Smooth muscle cell of the brain vasculature (primary cell): ENCODE results near the gene ARHGAP1.
"Not testable (repeated sequence)": the region's sequence is repeated elsewhere in the genome, so short reads cannot be mapped to it uniquely, and the experiment has no call there.

Source experiments
- DNase-seq: peaks from one replicate; pipeline ENCODE4 v3.0.0-alpha.2; 2012; ENCODE audit warnings: low read depth, low spot score

The ARHGAP1 gene

GRCh38 chr11:46723359-46723680 lies 22.9 kb upstream of the ARHGAP1 start:
- no peak for DNase-seq

- DNase-seq, result no peak
These were observed 22.3 kb upstream of the ARHGAP1 start for GRCh38 chr11:46722566-46723358.

DNA sequence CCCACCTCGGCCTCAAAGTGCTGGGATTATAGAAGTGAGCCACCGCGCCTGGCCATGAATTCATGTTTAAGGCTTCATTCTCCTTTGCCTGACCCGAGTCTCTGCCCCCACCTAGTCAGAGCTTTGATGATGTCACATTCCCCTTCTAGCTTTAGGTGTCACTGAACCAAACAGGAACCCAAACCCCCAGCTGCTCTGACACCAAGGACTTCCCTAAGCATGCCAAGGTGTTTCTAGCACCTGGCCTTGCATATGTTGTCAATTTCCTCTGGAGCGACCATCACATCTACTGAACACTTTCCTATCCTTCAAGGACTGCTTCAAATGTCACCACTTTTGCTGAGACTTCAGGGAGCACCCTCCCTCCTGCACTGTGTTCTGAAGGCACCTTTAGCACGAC lies 20.9 kb upstream of the ARHGAP1 start:
- no peak for DNase-seq

DNA sequence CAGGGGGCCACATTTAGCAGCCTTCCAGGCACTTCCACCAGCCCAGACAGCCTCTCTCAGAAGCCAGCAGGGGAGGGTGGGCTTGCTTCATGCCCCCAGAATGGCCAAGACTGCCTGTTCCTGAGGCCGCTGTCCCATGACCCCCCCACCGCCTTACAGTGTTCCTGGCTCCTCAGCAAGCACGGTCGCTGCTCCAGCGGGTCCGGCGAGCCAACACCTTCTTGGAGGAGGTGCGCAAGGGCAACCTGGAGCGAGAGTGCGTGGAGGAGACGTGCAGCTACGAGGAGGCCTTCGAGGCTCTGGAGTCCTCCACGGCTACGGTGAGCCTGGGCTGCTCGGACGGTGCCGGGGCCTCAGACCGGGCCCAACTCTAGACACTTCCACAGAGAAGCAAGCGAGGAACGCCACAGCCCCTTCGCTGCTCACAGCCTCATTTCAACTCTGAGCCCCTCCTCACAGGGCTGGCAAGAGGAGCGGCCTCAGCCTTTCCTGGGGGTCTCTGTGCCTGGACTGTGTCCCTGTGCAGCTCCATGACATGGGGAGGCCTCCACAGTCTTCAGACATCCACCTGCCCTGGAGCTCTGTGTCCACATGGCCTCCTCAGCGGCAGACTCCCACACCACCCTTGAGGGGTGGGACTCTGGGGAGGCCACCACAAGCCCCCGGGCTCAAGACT lies 19.3 kb upstream of the ARHGAP1 start:
- DNase-seq, result no peak

GRCh38 chr11:46719048-46719542 lies 18.7 kb upstream of the ARHGAP1 start, which contains the start of gene F2:
F2 (plus strand) TSS chr11:46719213; CDS start chr11:46719236, 23 bp downstream.
- no peak for DNase-seq

DNA sequence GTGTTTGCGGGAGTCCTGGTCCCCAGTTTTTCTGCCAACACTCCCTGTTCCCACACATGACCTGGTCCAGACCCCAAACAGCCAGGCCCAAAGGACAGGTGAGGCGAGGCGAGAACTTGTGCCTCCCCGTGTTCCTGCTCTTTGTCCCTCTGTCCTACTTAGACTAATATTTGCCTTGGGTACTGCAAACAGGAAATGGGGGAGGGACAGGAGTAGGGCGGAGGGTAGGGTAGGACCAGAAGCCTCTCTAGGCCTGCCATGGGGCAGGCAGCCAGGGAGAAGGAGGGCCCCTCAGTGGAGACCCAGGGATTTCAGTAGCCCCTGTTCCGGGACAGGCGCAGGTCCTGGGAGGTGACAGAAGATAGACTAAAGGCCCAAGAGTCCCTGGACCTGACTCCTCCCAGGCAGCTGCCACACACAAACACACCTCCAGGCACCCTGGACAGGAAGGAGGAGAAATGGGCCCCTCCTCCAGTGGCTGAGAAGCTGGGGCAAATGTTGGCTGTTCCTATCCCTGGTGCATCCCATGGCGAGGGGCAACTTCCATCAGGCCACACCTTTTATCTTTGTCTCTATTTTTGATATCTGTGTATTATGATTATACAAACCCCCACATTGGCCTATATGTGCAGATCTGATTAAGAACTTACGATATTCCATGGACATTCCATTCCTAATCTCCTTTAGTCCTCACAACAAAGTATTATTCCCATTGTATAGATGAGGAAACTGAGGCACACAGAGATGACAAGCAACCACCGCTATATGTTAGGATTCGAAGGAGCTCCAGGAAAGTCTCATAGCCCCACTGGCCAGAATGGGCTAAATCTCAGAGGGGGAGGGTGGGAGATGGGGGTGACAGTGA lies 18.0 kb upstream of the ARHGAP1 start:
- DNase-seq, result no peak

DNA sequence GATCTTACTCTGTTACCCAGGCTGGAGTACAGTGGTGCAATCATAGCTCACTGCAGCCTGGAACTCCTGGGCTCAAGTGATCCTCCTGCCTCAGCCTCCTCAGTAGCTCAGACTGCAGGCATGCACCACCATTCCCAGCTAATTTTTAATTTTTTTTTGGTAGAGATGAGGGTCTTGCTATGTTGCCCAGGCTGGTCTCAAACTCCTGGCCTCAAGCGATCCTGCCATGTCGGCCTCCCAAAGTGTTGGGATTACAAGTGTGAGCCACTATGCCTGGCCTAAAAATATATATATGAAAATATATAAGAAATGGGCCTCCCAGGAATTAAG lies 17.4 kb upstream of the ARHGAP1 start:
- not testable (repeated sequence) for DNase-seq

- DNase-seq, result no peak
These were observed 12.6 kb upstream of the ARHGAP1 start for GRCh38 chr11:46712874-46713576.

GRCh38 chr11:46711303-46711702 lies 10.9 kb upstream of the ARHGAP1 start:
- DNase-seq, result no peak

DNA sequence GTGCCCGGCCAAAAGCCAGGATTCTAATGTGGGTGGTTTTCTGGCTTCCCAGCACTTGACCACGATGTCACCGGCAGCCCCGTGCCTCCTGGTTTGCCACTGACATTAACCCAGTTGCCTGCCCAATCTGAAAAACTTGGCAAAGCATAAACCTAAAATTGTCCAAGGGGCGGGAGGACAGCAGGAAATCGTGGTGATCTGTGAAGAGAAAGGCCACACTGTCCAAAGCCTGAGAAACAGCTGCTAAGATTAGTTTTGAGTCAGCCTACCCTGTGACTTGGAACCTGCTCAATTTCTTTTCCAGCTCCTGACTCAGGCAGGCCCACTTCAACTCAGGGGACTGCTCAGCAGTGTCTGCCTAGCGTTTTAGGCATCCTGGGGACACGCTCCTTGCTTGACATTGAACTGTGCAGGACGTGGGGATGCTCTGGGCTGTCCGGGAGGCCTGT lies 10.4 kb upstream of the ARHGAP1 start:
- no peak for DNase-seq

DNA sequence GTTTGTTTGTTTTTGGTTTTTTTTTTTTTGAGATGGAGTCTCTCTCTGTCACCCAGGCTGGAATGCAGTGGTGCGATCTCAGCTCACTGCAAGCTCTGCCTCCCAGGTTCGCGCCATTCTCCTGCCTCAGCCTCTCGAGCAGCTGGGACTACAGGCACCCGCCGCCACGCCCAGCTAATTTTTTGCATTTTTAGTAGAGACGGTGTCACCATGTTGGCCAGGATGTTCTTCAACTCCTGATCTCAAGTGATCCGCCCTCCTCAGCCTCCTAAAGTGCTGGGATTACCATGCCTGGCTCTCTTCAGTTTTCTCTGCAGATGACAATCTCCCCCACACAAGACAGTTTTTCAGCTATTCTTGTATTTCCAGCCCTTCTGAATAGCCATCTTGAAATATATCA lies 8.9 kb upstream of the ARHGAP1 start:
- not testable (repeated sequence) for DNase-seq

DNA sequence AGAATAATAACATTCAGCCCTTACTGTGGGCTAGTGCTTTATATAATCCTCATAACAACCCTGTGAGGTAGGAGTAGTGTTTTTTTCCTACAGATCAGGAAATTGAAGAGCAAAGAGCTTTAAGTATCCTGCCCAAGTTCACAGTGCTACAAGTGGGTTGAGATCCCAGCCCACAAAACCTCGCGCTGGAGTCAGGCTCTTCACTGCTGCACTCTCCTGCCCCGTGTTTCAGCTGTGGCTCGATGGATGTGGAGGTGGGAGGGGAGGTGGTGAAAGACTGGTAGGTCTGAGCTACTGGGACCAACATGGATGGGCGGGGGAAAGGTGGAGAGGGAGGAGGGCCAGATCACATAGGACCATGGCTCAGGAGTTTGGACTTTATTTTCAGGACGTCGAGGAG lies 6.5 kb upstream of the ARHGAP1 start:
- no peak for DNase-seq

GRCh38 chr11:46705070-46705688 lies 4.8 kb upstream of the ARHGAP1 start:
- DNase-seq, result no peak

DNA sequence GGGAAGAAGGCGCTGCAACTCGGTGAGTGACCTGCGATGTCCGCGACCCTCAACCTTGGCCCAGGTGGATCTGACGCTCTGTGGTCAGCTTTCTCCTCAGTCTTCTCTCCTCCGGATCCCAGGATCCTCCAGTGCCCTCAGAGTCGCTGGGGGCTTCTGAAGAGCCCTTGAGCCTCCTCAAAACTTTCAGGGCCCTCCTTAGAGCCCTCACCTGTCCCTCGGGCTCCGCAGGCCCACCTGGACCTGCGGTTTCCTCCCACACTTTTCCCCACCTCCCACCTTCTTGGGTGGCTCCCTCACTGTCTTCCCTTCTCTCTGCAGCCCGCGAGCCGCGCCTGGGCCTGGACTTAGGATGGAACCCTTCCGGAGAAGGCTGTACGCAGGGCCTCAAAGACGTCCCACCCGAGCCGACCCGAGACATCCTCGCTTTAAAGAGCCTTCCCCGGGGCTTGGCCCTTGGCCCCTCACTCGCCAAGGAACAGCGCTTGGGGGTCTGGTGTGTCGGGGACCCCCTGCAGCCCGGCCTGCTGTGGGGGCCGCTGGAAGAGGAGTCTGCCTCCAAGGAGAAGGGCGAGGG lies 747 bp upstream of the ARHGAP1 start:
- no peak for DNase-seq

DNA sequence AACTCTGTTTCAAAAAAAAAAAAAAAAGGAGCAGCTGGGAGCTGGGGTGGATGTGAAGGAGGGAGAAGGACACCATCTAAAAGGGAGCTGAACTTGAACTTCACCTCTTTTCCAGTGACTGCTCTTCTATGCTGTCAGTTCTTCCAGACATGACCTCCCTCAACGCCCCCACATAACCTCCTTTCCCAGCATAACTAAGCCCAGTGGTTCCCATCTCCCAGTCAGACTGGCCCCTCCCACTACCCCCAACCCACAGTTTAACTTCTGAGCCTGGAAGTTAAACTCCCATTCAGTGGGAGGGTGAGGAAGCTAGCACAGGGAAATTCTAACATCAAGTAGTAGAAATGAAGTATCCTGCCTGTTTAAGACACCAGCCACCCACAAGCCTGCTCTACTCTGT lies 1.8 kb downstream of the ARHGAP1 start:
- DNase-seq, result no peak

- no peak for DNase-seq
These were observed 2.7 kb downstream of the ARHGAP1 start for GRCh38 chr11:46697723-46698122.

GRCh38 chr11:46697303-46697702 lies 3.1 kb downstream of the ARHGAP1 start:
- DNase-seq, result no peak

- no peak for DNase-seq
These were observed 4.2 kb downstream of the ARHGAP1 start for GRCh38 chr11:46696212-46696558.

- DNase-seq, result no peak
These were observed 4.8 kb downstream of the ARHGAP1 start for GRCh38 chr11:46695345-46696211.

DNA sequence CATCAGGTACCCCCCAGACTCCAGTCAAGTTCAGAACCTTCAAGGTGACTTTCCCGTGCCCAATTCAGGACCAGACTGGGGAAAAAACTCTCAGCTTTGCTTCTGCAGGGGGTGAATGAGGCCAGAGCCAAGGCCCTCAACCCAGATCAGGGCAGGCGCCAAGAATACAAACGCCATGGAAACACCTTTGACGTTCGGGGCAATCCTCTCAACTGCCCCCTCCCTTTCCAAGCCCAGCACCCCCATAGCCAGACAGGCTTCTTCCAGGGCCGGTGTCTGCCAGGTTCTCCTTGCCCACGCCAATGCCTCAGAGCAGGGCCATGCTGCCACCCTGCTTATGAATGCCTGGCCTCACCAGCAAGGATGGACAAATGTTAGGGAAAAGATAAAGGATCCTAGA lies 5.8 kb downstream of the ARHGAP1 start:
- DNase-seq, result no peak
